Measurements from ENCODE around the gene SDR42E2. TPM values are rescaled to one million over a fixed set of nuclear protein-coding genes. Genes with fewer than 3 reads are reported as not detected.
A peak's percentile ranks its signal among the peaks of the same experiment; 100 is the strongest.

SDR42E2 gene
- total and polyA plus RNA-seq, 7 donors = 0.01 to 0.08 TPM; not detected in 5

GRCh38 chr16:22174642-22175041, 12.3 kb downstream of the SDR42E2 start:
- H3K4me3 ChIP-seq = no peak overlapping the region
- ATAC-seq (peak; percentile 58 to 96 (median 79)), DNase-seq (no peak)
- WGBS, 3 donors = 11 to 18% (median 14%) methylated on average over 9 of the region's 9 CpGs
- H3K36me3 ChIP-seq (ENCODE audit: insufficient read depth in 1 of 2, low read depth in 1 of 2) = no peaks in the 10 kb centered on the region
- no peaks in the 10 kb centered on the region for H3K27me3 ChIP-seq (ENCODE audit: insufficient read depth in 3 of 3, low read length in 2 of 3)
- no peaks in the 10 kb centered on the region for H3K4me1 ChIP-seq
- intact Hi-C loops (cut with DNase I) = no loop called here
- peak overlapping the region; percentile 74 for H3K27ac ChIP-seq
- no peak for TF ChIP-seq CTCF (IDR thresholded peaks at IDR 0.05)
- no peaks in the 10 kb centered on the region for H3K9me3 ChIP-seq

DNA sequence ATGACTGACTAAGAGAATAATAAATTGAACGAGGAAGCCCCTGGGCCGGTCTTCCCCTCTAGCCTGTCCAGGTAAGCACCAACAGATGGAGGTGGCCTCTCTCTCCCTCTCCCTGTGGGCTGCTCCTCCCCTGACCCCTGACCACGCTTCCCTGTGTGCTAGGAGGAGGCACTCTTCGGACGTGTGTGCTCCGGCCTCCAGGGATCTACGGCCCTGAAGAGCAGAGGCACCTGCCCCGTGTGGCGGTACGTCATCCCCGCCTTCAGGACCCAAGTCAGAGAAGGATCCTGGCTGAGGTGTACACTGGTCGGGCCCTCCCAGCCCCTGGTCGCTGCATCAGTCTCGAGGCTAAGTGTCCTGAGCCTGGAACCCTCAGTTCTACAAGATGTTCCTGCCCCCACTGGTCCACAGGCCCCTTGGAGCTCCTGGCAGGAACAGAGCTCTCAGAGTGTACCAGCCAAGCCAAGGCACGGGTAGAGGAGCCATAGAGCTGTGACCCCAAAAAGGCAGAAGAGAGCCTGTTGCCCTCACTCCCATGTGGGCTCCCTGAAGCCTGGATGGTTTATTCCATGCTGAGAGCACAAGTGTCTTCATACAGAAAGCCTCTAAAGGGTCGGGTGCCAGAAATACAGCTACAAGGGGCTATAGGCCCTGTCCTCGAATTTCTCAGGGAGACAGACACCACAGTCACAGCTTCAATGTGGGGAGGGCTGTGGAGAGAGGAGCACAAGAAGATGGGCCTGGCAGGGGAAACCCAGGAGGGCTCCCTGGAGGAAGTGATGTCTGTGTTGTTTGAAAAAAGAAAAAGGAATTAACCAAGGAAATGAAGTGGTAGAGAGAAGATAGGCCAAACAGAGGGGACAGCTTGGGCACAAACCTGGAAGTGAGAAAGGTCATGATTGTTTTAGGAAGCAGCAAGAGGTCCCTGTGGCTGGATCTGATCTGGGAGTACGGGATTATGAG, 15.9 kb downstream of the SDR42E2 start:
- WGBS, 3 donors = 72 to 81% (median 78%) methylated on average over 14 to 18 of the region's 18 CpGs

DNA sequence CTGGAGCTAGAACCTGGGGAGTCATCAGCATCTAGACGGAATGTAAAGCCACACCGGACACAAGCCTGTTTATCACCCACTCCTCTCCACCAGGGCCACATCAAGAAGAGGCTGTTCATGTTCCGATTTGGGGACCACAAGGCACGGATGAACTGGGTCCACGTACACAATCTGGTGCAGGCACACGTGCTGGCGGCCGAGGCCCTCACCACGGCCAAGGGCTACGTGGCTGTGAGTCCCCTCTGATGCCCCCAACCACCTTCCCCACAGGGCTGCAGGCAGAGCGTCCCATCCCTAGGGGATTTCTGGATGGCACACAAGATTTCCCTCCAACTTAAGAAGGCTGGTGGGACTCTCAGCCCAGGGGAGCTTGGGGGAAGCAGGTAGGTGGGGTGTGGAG, 19.1 kb downstream of the SDR42E2 start:
- ATAC-seq (no peak), DNase-seq (peak in 1 of 2 donors; percentile 18)
- TF ChIP-seq CTCF (IDR thresholded peaks at IDR 0.05) = no peak
- WGBS, 3 donors = 87 to 91% (median 90%) methylated on average over 11 of the region's 11 CpGs
- Histone ChIP-seq H3K4me3 (no peak overlapping the region), H3K4me1 (no peaks in the 10 kb centered on the region), H3K9me3 (no peaks in the 10 kb centered on the region), H3K36me3 (ENCODE audit: insufficient read depth in 1 of 2, low read depth in 1 of 2) (no peaks in the 10 kb centered on the region), H3K27me3 (ENCODE audit: insufficient read depth in 3 of 3, low read length in 2 of 3) (no peaks in the 10 kb centered on the region), H3K27ac (no peak overlapping the region)
- intact Hi-C loops (cut with DNase I) = loop anchor here in 1 of 2 donors (10.0 kb wide), 1 partner anchor 227 kb away; the partner anchor contains the start of gene UQCRC2

More for the DNA sequence above, 15.9 kb downstream of the SDR42E2 start:
- no peak for TF ChIP-seq CTCF (IDR thresholded peaks at IDR 0.05)
- DNase-seq (no peak), ATAC-seq (no peak)
- intact Hi-C loops (cut with DNase I) = no loop called here
- no peaks in the 10 kb centered on the region for H3K27me3 ChIP-seq (ENCODE audit: insufficient read depth in 3 of 3, low read length in 2 of 3)
- no peaks in the 10 kb centered on the region for H3K36me3 ChIP-seq (ENCODE audit: insufficient read depth in 1 of 2, low read depth in 1 of 2)
- no peak overlapping the region for H3K27ac ChIP-seq
- no peak overlapping the region for H3K4me3 ChIP-seq
- H3K9me3 ChIP-seq = no peaks in the 10 kb centered on the region
- H3K4me1 ChIP-seq = no peaks in the 10 kb centered on the region

DNA sequence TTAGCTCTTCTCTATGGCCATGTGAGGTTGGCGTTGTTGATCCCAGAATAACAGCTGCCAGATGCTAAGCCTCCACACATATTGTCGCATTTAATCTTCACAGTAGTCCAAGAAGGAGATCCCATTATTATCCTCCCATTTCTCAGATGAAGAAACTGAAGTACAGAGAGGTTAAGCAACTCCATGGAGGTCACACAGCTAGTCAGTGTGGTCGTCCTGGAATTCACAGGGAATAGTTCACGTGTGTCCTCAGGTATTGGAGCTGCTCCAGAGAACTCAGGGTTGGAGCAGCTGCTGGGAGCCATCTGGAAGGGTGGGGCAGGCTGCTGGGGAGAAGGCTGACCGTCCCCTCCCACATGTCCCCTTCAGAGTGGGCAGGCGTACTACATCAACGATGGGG, 19.5 kb downstream of the SDR42E2 start:
- DNase-seq (peak in 1 of 2 donors; percentile 27), ATAC-seq (no peak)
- Histone ChIP-seq H3K36me3 (ENCODE audit: insufficient read depth in 1 of 2, low read depth in 1 of 2) (no peaks in the 10 kb centered on the region), H3K27ac (no peak overlapping the region), H3K27me3 (ENCODE audit: insufficient read depth in 3 of 3, low read length in 2 of 3) (no peaks in the 10 kb centered on the region), H3K4me1 (no peaks in the 10 kb centered on the region), H3K9me3 (no peaks in the 10 kb centered on the region), H3K4me3 (no peak overlapping the region)
- TF ChIP-seq CTCF (IDR thresholded peaks at IDR 0.05) = no peak
- intact Hi-C loops (cut with DNase I) = loop anchor here in 1 of 2 donors (10.0 kb wide), 1 partner anchor 227 kb away; the partner anchor contains the start of gene UQCRC2
- 64 to 86% (median 72%) methylated on average over 7 of the region's 7 CpGs for WGBS, 3 donors

Data from psoas muscle (tissue), 8 donors.